HG03558 (cell line): ENCODE results near the gene PCSK1N.

Experiments
- ATAC-seq: cut with Tn5 transposase; IDR thresholded peaks from one replicate; pipeline ENCODE4 v1.9.1; 2021; ENCODE audit warnings: moderate number of reproducible peaks; ENCODE audit not compliant: unreplicated experiment; ENCODE audit errors: extremely low read depth

Gene PCSK1N

DNA sequence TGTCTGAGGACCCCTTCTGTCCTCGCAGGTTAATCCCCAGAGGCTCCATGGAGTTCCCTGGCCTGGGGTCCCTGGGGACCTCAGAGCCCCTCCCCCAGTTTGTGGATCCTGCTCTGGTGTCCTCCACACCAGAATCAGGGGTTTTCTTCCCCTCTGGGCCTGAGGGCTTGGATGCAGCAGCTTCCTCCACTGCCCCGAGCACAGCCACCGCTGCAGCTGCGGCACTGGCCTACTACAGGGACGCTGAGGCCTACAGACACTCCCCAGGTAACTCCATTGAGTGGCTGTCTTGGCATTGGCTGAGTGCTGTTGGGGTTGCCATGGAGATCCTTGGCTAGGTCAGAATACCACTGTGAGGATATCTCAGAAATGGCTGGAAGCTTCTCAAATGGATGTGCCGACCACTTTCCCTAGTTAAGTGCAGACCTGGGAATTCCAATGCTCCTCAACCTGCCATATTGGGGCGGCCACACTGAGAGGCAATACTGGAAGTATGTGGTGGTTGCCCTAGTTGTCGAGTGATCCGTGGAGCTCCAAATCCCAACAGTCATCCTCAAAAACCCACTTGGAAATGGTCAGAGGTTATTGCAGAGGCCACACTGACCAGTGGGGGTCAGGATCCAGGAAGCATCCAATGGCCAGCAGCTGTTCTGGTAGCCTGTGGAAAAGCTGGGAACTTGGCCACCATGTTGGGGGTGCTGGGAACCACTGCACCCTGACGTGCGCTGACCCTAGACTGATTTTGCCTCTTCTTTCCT is 44.2 kb downstream of the PCSK1N start:
- no peak for ATAC-seq

DNA sequence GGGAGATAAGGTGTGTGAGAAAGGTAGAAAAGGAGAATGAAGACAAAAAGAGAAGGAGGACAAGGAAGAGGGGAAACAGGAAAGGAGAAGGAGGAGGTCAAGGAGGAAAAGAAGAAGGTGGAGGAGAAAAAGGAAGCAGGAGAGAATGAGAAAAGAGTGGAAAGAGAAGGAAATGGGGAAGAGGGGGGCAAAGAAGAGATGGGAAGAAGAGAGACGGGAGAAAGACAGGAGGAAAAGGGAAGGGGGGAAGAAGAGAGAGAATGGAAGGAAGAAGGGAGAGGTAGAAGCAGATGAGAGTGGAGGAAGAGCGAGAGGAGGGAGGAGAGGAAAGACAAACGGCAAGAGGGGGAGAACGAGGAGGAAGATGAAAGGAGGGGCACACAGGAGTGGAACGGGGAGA is 44.9 kb downstream of the PCSK1N start:
- no peak for ATAC-seq

DNA sequence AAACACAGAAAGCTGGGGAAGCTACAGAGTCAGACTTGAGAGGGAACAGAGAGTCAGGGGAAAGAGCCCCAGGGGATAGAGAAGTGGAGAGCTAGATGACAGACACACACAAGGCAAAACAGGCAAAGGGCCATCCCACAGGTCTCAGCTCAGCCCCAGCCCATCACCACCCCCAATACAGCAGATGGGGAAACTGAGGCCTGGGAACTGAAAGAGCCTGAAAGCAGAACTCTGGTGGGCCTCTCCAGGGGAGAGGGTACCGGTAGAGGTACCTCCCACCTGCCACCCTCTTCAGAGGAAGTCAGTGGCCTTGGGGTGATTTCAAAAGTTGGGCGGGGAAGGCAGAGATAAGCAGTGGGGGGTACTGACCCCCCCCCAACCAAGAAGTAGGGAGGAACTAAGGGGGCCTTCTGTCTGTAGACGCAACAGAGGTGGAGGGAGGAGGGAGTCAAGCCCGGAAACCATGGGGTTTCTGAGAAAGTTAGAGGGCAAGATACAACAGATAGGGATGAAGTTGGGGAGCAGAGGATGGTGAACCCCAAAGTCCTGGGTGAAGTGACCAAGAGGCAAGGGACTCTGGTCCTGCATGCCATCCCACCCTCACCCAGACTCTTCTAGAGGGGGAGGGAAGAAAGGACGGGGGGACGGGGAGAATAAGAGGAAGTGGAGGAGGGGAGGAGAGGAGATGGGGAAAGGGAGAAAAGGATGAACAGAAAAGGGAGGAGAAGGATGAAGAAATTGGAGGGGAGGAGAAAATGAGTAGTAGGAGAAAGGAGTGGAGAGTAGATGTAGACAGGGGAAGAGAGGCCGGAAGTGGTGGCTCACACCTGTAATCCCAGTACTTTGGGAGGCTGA is 45.8 kb downstream of the PCSK1N start:
- no peak for ATAC-seq

DNA sequence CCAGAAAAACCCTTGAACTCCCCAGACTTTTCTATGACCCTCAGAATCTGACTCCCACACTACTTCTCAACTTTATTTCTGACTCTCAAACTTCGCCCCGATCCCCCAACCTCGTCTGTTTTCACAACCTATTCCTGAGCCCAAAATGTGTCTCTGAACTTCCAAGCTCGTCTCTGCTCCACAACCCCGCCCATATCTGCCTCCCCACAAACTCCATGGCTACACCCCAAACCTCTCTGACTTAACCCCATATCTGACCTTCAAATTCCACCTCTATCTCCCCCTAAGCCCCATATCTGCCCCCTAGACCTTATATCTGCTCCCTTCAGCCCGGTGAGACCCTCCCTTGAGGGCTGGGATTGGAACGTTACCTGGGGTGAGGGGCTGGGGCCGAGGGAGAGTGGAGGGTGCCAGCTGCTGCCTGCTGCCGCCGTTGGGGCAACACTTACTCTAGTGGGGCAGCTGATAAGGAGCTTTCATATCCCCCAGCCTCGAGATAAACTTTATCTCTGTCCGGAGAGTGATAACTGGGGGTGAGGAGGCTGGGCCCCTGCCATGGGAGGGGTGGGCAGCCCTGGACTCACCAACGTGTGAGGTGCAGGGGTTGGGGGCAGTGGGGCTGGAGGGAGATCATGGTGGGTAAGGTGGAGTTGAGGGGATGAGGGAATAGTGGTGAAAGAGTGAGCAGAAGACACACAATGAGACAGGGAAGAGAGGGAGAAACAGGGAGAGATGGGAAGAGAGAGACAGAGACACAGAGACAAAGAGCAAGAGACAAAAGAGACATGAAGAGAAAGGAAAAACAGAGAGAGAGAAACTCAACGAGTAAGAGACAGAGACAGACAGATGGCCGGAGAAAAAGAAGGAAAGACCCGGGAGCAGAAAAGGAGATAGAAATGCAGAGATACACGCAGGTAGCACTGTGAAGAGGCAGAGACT is 47.6 kb downstream of the PCSK1N start:
- ATAC-seq, result no peak

DNA sequence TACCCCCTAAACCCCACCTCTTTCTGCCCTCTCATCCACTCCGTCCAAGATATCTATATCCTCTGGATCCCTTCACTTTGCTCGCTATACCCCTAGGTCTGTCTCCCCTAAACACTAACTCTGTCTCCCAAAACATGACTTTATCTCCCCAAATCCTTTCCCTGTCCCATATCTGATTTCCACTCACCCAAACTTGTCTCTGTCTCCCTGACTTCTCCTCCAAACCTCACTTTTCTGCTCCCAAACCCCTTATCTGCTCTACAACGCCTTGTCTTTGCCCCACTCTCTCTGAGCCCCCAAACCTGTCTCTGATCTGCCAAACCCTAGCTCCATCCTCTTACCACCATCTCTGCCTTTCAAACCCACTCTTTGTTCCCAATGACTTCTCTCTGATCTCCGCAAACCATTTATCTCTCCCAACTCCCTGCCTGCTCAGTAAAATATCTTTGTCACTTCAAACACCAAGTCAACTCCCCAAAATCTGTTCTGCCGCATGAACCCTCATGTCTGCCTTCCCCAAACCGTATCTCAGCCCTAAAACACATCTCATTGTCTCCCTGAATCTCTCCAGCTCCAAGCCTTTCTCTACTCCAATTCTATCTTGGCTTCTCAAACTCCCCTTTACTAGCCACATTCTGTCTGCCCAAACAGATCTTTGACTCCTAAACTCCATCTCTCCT is 48.4 kb downstream of the PCSK1N start:
- ATAC-seq, result no peak

DNA sequence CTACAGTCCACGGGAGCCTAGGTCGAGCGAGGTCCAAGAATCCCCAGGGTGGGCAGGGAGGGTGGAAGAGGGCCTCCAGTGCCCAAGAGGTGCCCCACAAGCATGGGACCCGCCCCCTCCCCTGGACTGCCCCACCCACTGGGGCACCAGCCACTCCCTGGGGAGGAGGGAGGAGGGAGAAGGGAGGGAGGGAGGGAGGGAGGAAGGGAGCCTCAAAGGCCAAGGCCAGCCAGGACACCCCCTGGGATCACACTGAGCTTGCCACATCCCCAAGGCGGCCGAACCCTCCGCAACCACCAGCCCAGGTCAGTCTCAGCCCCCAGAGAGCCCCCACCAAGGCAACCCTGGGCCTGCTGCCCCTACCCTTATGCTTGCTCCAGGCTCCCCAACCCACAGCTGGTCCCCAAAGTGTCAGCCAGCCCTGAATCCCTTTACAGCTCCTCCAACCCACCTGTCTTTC is 49.0 kb downstream of the PCSK1N start, which contains the start of gene GATA1:
Gene GATA1 (plus strand): TSS at position 250 of the 460 bp plus-strand sequence. CDS start 4,520 bp downstream, outside the sequence.
- no peak for ATAC-seq

DNA sequence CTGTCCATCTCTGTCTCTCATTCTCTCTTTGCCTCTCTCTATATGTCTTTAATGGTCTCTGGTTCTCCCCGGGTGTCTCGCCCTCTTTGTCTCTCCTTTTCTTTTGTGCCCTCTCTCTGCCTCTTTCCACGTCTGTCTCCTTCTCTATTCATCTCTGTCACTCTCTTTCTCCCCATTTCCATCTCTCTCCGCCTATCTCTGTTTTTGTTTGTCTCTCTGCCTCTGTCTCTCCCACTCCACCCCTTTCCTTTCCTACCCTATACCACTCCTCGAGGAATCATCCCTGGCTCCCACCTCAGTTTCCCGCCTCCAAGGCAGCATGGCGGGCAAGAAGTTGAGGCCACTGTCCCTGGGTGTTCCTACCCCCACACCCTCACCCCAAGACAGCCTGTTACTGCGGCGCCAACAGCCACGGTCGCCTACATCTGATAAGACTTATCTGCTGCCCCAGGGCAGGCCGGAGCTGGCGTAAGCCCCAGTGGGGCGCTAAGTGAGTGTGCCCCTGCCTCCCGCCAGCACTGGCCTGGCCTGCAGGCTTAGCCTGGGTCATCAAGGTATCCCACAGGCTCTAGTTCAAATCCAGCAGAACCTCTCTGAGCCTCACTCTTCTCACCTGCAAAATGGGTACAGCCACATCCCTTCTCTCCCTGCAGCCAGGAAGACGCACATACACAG is 49.7 kb downstream of the PCSK1N start:
- no peak for ATAC-seq

DNA sequence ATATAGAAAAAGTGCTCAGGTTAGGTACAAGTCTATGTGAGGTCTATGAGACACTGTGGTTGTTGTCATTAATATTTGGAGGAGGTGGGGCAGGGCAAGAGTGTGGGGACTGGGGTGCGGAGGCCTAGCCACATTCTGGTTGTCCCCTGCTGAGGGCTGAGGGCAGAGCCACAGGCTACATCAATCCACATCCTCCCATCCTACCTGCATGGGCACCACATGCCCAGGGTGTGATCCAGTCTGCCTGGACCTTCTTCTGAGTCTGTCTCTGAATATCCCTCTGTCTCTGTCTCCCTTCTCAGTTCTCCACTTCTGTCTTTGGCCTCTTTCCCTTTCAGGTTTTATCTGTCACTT is 50.2 kb downstream of the PCSK1N start:
- ATAC-seq, result no peak

DNA sequence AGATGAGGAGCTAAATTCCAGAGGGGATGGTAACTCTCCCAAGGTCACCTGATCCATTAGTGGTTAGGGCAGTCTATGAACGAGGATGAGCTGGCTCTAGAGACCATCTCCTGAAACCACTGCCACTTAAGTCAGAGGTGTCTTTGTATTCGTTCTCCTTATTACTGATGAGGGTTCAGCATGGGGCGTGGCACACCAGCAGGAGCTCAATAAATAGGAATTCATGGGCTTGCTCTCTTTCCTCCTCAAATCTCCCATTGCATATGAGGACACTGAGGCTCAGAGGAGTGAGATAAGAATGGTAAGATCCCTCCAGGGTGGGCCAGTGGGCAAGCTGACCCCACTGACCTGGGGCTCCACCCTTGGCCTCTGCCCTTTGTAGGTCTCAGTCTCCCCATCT is 50.7 kb downstream of the PCSK1N start:
- no peak for ATAC-seq

DNA sequence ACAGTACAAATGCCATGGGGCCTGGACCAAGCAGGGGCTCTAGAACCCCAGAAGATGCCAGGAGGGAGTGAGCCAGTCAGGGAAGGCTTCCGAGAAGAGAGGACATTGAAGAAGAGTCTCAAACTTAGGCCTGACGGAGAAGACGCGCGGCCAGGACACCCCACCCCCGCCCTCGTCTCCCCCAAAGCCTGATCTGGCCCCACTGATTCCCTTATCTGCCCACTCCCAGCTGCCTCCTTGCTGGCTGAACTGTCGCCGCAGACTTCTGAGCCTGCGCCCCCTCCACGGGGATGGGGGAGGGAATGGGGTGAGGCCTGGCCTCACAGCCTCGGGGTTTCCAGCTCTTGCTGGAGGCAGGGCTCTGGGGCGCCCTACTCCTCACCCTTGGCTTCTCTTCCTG is 52.6 kb downstream of the PCSK1N start:
- ATAC-seq, result no peak

DNA sequence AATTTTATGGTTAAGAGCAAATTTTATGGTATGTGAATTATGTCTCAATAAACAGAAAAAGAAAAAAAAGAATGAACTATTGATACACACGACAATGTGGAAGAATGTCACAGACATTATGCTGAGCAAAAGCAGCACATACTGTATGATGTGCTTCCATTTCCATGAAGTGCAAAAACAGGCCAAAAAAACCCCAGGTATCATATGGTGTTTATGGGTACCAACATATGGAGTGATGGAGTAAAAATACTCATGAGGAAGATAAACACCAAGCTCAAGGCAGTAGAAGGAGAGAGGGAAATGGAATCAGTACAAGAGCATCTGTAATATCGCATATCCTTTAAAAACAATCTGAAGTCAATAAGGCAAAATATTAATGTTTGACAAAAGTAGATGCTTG is 53.2 kb downstream of the PCSK1N start:
- no peak for ATAC-seq

DNA sequence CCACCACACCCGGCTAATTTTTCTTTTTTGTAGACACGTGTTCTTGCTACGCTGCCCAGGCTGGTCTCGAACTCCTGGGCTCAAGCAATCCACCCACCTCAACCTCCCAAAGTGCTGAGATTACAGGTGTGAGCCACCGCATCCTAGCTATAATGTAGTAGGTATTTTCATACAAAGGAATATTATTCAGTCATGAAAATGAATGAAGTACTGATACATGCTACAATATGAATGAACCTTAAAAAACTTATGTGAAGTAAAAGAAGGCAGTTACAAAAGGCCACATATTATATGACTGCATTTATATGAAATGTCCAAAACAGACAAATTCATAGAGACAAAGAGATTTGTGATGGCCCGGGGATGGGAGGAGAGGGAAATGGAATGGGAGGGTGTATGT is 53.7 kb downstream of the PCSK1N start:
- ATAC-seq, result no peak
